ENCODE data around the gene PTP4A1. TPM values are rescaled to one million over a fixed set of nuclear protein-coding genes. Genes with fewer than 3 reads are reported as not detected.
"Not testable (repeated sequence)": the region's sequence is repeated elsewhere in the genome, so short reads cannot be mapped to it uniquely, and the experiment has no call there.

PTP4A1 gene
- polyA plus RNA-seq, 2 donors: 16.0 to 30.9 TPM

- Histone ChIP-seq H3K9me3 (ENCODE audit: control insufficient read depth in 2 of 2, insufficient read depth in 1 of 2, low read depth in 1 of 2, low read length in 1 of 2) (no peaks in the 10 kb centered on the region), H3K27me3 (ENCODE audit: control insufficient read depth in 1 of 2, insufficient read depth in 2 of 2, low read length in 2 of 2) (no peaks in the 10 kb centered on the region), H3K36me3 (ENCODE audit: control insufficient read depth in 2 of 2, insufficient read depth in 2 of 2, low read length in 1 of 2) (no peaks in the 10 kb centered on the region), H3K4me1 (ENCODE audit: control insufficient read depth in 2 of 2, insufficient read depth in 2 of 2, low read length in 1 of 2) (no peaks in the 10 kb centered on the region), H3K4me3 (ENCODE audit: low read depth in 1 of 2, low read length in 2 of 2) (no peak overlapping the region), H3K27ac (ENCODE audit: low read depth in 2 of 2, low read length in 1 of 2) (no peak overlapping the region)
- 98 to 100% methylated on average over 5 of the region's 5 CpGs for WGBS, 2 donors
Observed at GRCh38 chr6:63576985-63577712, 4.9 kb downstream of the PTP4A1 start.

- H3K4me1 ChIP-seq (ENCODE audit: control insufficient read depth in 2 of 2, insufficient read depth in 2 of 2, low read length in 1 of 2): no peaks in the 10 kb centered on the region
- H3K27ac ChIP-seq (ENCODE audit: low read depth in 2 of 2, low read length in 1 of 2): no peak overlapping the region
- H3K27me3 ChIP-seq (ENCODE audit: control insufficient read depth in 1 of 2, insufficient read depth in 2 of 2, low read length in 2 of 2): no peaks in the 10 kb centered on the region
- H3K9me3 ChIP-seq (ENCODE audit: control insufficient read depth in 2 of 2, insufficient read depth in 1 of 2, low read depth in 1 of 2, low read length in 1 of 2): no peaks in the 10 kb centered on the region
- H3K4me3 ChIP-seq (ENCODE audit: low read depth in 1 of 2, low read length in 2 of 2): no peak overlapping the region
- WGBS, 2 donors: 94 to 95% methylated on average over 2 of the region's 2 CpGs
- H3K36me3 ChIP-seq (ENCODE audit: control insufficient read depth in 2 of 2, insufficient read depth in 2 of 2, low read length in 1 of 2): peaks cover 0 to 3% of the 10 kb centered on the region in 2 donors
Observed at GRCh38 chr6:63578757-63579156, 6.5 kb downstream of the PTP4A1 start.

GRCh38 chr6:63579937-63580703 lies 7.8 kb downstream of the PTP4A1 start:
- H3K4me1 ChIP-seq (ENCODE audit: control insufficient read depth in 2 of 2, insufficient read depth in 2 of 2, low read length in 1 of 2): no peaks in the 10 kb centered on the region
- peaks cover 0 to 3% of the 10 kb centered on the region in 2 donors for H3K36me3 ChIP-seq (ENCODE audit: control insufficient read depth in 2 of 2, insufficient read depth in 2 of 2, low read length in 1 of 2)
- H3K27ac ChIP-seq (ENCODE audit: low read depth in 2 of 2, low read length in 1 of 2): no peak overlapping the region
- no peaks in the 10 kb centered on the region for H3K27me3 ChIP-seq (ENCODE audit: control insufficient read depth in 1 of 2, insufficient read depth in 2 of 2, low read length in 2 of 2)
- H3K4me3 ChIP-seq (ENCODE audit: low read depth in 1 of 2, low read length in 2 of 2): no peak overlapping the region
- 96 to 97% methylated on average over 6 of the region's 6 CpGs for WGBS, 2 donors
- H3K9me3 ChIP-seq (ENCODE audit: control insufficient read depth in 2 of 2, insufficient read depth in 1 of 2, low read depth in 1 of 2, low read length in 1 of 2): no peaks in the 10 kb centered on the region

- no peak overlapping the region for H3K4me3 ChIP-seq (ENCODE audit: low read depth in 1 of 2, low read length in 2 of 2)
- no peaks in the 10 kb centered on the region for H3K9me3 ChIP-seq (ENCODE audit: control insufficient read depth in 2 of 2, insufficient read depth in 1 of 2, low read depth in 1 of 2, low read length in 1 of 2)
- H3K27ac ChIP-seq (ENCODE audit: low read depth in 2 of 2, low read length in 1 of 2): no peak overlapping the region
- H3K36me3 ChIP-seq (ENCODE audit: control insufficient read depth in 2 of 2, insufficient read depth in 2 of 2, low read length in 1 of 2): peaks cover 0 to 3% of the 10 kb centered on the region in 2 donors
- no peaks in the 10 kb centered on the region for H3K4me1 ChIP-seq (ENCODE audit: control insufficient read depth in 2 of 2, insufficient read depth in 2 of 2, low read length in 1 of 2)
- 80 to 91% methylated on average over 3 of the region's 3 CpGs for WGBS, 2 donors
- no peaks in the 10 kb centered on the region for H3K27me3 ChIP-seq (ENCODE audit: control insufficient read depth in 1 of 2, insufficient read depth in 2 of 2, low read length in 2 of 2)
Observed at GRCh38 chr6:63580704-63580961, 8.4 kb downstream of the PTP4A1 start.

GRCh38 chr6:63581355-63582013 lies 9.2 kb downstream of the PTP4A1 start:
- Histone ChIP-seq H3K27ac (ENCODE audit: low read depth in 2 of 2, low read length in 1 of 2) (no peak overlapping the region), H3K4me3 (ENCODE audit: low read depth in 1 of 2, low read length in 2 of 2) (no peak overlapping the region), H3K4me1 (ENCODE audit: control insufficient read depth in 2 of 2, insufficient read depth in 2 of 2, low read length in 1 of 2) (no peaks in the 10 kb centered on the region), H3K36me3 (ENCODE audit: control insufficient read depth in 2 of 2, insufficient read depth in 2 of 2, low read length in 1 of 2) (peaks cover 0 to 3% of the 10 kb centered on the region in 2 donors), H3K27me3 (ENCODE audit: control insufficient read depth in 1 of 2, insufficient read depth in 2 of 2, low read length in 2 of 2) (no peaks in the 10 kb centered on the region), H3K9me3 (ENCODE audit: control insufficient read depth in 2 of 2, insufficient read depth in 1 of 2, low read depth in 1 of 2, low read length in 1 of 2) (no peaks in the 10 kb centered on the region)
- WGBS, 2 donors: 89 to 93% methylated on average over 2 of the region's 2 CpGs

- Histone ChIP-seq H3K9me3 (ENCODE audit: control insufficient read depth in 2 of 2, insufficient read depth in 1 of 2, low read depth in 1 of 2, low read length in 1 of 2) (no peaks in the 10 kb centered on the region), H3K4me1 (ENCODE audit: control insufficient read depth in 2 of 2, insufficient read depth in 2 of 2, low read length in 1 of 2) (no peaks in the 10 kb centered on the region), H3K4me3 (ENCODE audit: low read depth in 1 of 2, low read length in 2 of 2) (no peak overlapping the region), H3K36me3 (ENCODE audit: control insufficient read depth in 2 of 2, insufficient read depth in 2 of 2, low read length in 1 of 2) (peaks cover 0 to 3% of the 10 kb centered on the region in 2 donors), H3K27ac (ENCODE audit: low read depth in 2 of 2, low read length in 1 of 2) (no peak overlapping the region), H3K27me3 (ENCODE audit: control insufficient read depth in 1 of 2, insufficient read depth in 2 of 2, low read length in 2 of 2) (no peaks in the 10 kb centered on the region)
- WGBS, 2 donors: 94 to 97% methylated on average over 4 of the region's 4 CpGs
Observed at GRCh38 chr6:63582579-63583231, 10.4 kb downstream of the PTP4A1 start.

- no peaks in the 10 kb centered on the region for H3K4me1 ChIP-seq (ENCODE audit: control insufficient read depth in 2 of 2, insufficient read depth in 2 of 2, low read length in 1 of 2)
- WGBS, 2 donors: 79 to 83% methylated on average over 4 of the region's 4 CpGs
- H3K9me3 ChIP-seq (ENCODE audit: control insufficient read depth in 2 of 2, insufficient read depth in 1 of 2, low read depth in 1 of 2, low read length in 1 of 2): no peaks in the 10 kb centered on the region
- H3K36me3 ChIP-seq (ENCODE audit: control insufficient read depth in 2 of 2, insufficient read depth in 2 of 2, low read length in 1 of 2): peaks cover 0 to 3% of the 10 kb centered on the region in 2 donors
- no peak overlapping the region for H3K27ac ChIP-seq (ENCODE audit: low read depth in 2 of 2, low read length in 1 of 2)
- H3K27me3 ChIP-seq (ENCODE audit: control insufficient read depth in 1 of 2, insufficient read depth in 2 of 2, low read length in 2 of 2): no peaks in the 10 kb centered on the region
- H3K4me3 ChIP-seq (ENCODE audit: low read depth in 1 of 2, low read length in 2 of 2): no peak overlapping the region
Observed at GRCh38 chr6:63584125-63584514, 11.8 kb downstream of the PTP4A1 start.

- no peaks in the 10 kb centered on the region for H3K27me3 ChIP-seq (ENCODE audit: control insufficient read depth in 1 of 2, insufficient read depth in 2 of 2, low read length in 2 of 2)
- H3K4me1 ChIP-seq (ENCODE audit: control insufficient read depth in 2 of 2, insufficient read depth in 2 of 2, low read length in 1 of 2): no peaks in the 10 kb centered on the region
- H3K36me3 ChIP-seq (ENCODE audit: control insufficient read depth in 2 of 2, insufficient read depth in 2 of 2, low read length in 1 of 2): peaks cover 0 to 3% of the 10 kb centered on the region in 2 donors
- WGBS, 2 donors: 95% methylated on average over 8 of the region's 8 CpGs
- H3K27ac ChIP-seq (ENCODE audit: low read depth in 2 of 2, low read length in 1 of 2): no peak overlapping the region
- no peak overlapping the region for H3K4me3 ChIP-seq (ENCODE audit: low read depth in 1 of 2, low read length in 2 of 2)
- no peaks in the 10 kb centered on the region for H3K9me3 ChIP-seq (ENCODE audit: control insufficient read depth in 2 of 2, insufficient read depth in 1 of 2, low read depth in 1 of 2, low read length in 1 of 2)
Observed at GRCh38 chr6:63584566-63584965, 12.3 kb downstream of the PTP4A1 start.

GRCh38 chr6:63585652-63586051 lies 13.4 kb downstream of the PTP4A1 start:
- H3K9me3 ChIP-seq (ENCODE audit: control insufficient read depth in 2 of 2, insufficient read depth in 1 of 2, low read depth in 1 of 2, low read length in 1 of 2); H3K4me1 ChIP-seq (ENCODE audit: control insufficient read depth in 2 of 2, insufficient read depth in 2 of 2, low read length in 1 of 2); H3K27ac ChIP-seq (ENCODE audit: low read depth in 2 of 2, low read length in 1 of 2); H3K36me3 ChIP-seq (ENCODE audit: control insufficient read depth in 2 of 2, insufficient read depth in 2 of 2, low read length in 1 of 2); H3K4me3 ChIP-seq (ENCODE audit: low read depth in 1 of 2, low read length in 2 of 2); H3K27me3 ChIP-seq (ENCODE audit: control insufficient read depth in 1 of 2, insufficient read depth in 2 of 2, low read length in 2 of 2): not testable (repeated sequence)
- 91 to 96% methylated on average over 2 of the region's 2 CpGs for WGBS, 2 donors
